ENCODE measurements around the gene MMP23B.

Gene MMP23B

DNA sequence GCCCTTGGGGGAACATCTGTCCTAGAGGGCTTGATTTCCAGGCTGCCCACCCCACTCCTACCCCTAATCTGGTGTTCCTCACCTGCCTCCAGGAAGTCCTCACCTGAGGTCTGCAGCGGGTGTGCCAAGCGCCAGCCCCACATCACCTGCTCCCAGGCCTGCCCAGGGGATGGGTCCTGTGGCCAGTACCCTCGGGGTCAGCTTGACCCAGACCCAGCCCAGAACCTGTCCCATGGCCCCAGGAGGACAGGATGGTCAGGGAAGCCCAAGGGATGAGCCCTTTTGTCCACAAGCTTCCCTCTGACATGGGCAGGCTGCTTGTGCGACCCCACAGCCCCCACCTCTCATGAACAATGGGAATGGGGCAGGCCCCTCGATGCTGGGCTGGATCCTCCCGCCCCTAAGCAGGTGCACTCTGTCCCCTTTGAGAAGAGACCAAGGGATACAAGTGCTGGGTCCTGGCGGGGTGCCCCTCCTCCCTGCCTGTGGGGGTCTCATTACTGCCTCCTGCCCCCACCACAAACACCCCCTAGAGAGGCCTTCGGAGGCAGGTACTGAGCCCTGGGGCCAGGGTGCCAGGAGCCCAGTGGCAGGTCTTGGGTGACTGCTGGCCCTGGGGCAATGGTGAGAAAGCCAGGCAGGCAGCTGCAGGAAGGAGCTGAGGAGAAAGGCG is 13.4 kb upstream of the MMP23B start:
- H3K4me3 ChIP-seq (ENCODE audit: low read depth, low read length), result no peak overlapping the region

GRCh38 chr1:1619917-1620361 is 12.0 kb upstream of the MMP23B start:
- no peak overlapping the region for H3K4me3 ChIP-seq (ENCODE audit: low read depth, low read length)

- no peak overlapping the region for H3K4me3 ChIP-seq (ENCODE audit: low read depth, low read length)
Observed at GRCh38 chr1:1620433-1621139, 11.4 kb upstream of the MMP23B start.

DNA sequence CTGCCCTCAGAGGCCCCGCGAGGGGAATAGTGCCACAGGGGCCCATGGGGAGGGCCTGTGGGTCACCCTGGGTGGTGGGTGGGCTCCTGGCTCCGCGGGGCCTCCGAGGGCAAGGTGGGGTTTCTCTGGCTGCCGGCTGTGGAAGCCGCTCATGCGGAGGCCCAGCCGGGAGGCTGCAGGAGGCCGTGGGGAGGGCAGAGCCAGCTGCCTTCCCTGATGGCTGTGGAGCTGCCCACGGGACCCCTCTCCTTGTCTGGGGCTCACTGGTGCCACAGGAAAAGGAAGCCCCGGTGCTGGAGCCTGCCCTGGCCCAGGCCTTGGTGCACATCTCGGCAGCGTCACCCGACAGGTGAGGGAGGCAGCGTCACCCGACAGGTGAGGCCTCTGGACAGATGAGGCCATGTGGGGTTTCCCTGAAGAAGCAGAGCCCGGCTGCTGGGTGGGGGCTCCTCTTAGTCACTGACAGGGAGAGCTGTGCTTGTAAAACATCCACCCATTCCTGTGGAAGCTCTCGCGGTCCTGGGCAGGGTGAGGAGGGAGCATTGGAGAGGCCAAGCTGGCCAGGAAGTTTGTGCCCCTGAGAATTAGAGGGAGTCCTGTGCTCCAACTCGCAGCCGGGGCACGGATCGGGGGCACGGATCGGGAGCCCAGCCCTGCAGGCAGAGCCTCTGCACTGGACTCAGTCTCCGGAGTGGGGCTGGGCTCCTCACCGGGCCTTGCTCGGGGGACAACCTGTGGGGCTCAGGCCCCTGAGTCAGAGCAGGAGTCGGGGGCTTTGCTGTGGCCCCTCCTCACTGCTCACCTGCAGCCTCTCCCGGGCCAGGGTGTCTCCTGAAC is 10.6 kb upstream of the MMP23B start:
- H3K4me3 ChIP-seq (ENCODE audit: low read depth, low read length), result no peak overlapping the region

- H3K4me3 ChIP-seq (ENCODE audit: low read depth, low read length), result no peak overlapping the region
Observed at GRCh38 chr1:1622010-1622787, 9.8 kb upstream of the MMP23B start.

- H3K4me3 ChIP-seq (ENCODE audit: low read depth, low read length), result no peak overlapping the region
Observed at GRCh38 chr1:1622788-1623094, 9.2 kb upstream of the MMP23B start.

DNA sequence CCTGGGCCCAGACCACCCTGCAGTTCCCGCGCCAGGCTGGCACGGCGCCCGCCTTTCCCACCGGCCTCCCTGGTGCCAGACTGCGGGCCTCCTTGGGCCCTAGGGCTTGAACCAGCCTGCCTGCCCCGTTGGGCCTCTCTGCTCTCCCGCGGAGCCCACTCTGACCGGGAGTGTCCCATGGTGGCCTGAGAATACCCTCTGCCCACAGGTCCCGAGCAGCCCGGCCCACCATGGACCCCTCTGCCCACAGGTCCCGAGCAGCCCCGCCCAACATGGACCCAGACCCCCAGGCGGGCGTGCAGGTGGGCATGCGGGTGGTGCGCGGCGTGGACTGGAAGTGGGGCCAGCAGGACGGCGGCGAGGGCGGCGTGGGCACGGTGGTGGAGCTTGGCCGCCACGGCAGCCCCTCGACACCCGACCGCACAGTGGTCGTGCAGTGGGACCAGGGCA is 8.8 kb upstream of the MMP23B start:
- H3K4me3 ChIP-seq (ENCODE audit: low read depth, low read length), result no peak overlapping the region

- no peak overlapping the region for H3K4me3 ChIP-seq (ENCODE audit: low read depth, low read length)
Observed at GRCh38 chr1:1623631-1624442, 8.1 kb upstream of the MMP23B start.

GRCh38 chr1:1624443-1625403 is 7.2 kb upstream of the MMP23B start:
- no peak overlapping the region for H3K4me3 ChIP-seq (ENCODE audit: low read depth, low read length)

DNA sequence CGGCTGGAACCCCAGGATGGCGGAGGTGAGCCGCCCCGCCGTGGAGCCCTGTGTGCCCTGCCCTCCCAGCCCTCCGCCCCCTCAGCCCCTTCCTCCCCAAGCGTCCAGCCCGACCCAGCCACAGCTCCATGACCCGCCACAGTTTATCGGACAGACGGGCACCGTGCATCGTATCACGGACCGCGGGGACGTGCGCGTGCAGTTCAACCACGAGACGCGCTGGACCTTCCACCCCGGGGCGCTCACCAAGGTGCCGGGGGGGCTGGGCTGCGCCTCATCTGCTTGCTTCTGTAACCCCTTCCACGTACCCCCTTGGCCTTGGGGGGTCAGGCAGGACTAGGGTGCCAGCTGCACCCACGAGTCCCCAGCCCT is 6.6 kb upstream of the MMP23B start:
- no peak overlapping the region for H3K4me3 ChIP-seq (ENCODE audit: low read depth, low read length)

- no peak overlapping the region for H3K4me3 ChIP-seq (ENCODE audit: low read depth, low read length)
Observed at GRCh38 chr1:1625824-1626206, 6.2 kb upstream of the MMP23B start.

- no peak overlapping the region for H3K4me3 ChIP-seq (ENCODE audit: low read depth, low read length)
Observed at GRCh38 chr1:1626207-1627141, 5.5 kb upstream of the MMP23B start.

GRCh38 chr1:1627261-1627828 is 4.6 kb upstream of the MMP23B start:
- no peak overlapping the region for H3K4me3 ChIP-seq (ENCODE audit: low read depth, low read length)

DNA sequence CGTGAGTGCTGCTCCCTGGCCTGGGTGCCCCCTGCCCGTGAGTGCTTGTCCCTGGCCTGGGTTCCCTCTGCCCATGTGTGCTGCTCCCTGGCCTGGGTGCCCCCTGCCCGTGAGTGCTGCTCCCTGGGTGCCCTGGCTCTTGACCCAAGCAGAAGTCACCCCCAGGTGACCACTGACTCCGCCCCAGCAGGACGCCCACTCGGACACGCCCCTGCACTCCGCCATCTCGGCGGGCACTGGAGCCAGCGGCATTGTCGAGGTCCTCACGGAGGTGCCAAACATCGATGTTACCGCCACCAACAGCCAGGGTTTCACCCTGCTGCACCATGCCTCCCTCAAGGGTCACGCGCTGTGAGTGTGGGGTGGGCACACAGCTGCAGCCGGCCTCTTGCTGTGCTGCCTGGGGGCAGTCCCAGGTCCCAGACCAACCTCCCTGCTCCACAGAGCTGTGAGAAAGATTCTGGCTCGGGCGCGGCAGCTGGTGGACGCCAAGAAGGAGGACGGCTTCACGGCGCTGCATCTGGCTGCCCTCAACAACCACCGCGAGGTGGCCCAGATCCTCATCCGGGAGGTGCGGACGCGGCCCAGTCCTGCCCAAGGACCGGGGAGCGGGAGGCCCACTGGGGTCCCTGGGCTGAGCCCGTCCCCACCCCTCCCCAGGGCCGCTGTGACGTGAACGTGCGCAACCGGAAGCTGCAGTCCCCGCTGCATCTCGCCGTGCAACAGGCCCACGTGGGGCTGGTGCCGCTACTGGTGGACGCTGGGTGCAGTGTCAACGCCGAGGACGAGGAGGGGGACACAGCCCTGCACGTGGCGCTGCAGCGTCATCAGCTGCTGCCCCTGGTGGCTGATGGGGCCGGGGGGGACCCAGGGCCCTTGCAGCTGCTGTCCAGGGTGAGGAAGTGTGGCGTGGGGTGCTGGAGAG is 3.9 kb upstream of the MMP23B start:
- no peak overlapping the region for H3K4me3 ChIP-seq (ENCODE audit: low read depth, low read length)

- H3K4me3 ChIP-seq (ENCODE audit: low read depth, low read length), result peak overlapping the region; percentile 13
Observed at GRCh38 chr1:1628754-1629429, 3.1 kb upstream of the MMP23B start.

Measured in iPS-11a (cell line).